ENCODE results near the gene FANCG. TPM values are rescaled to one million over a fixed set of nuclear protein-coding genes. Genes with fewer than 3 reads are reported as not detected.

Gene FANCG
- total RNA-seq, 1 experiment from 2014 or later: 87.1 TPM

DNA sequence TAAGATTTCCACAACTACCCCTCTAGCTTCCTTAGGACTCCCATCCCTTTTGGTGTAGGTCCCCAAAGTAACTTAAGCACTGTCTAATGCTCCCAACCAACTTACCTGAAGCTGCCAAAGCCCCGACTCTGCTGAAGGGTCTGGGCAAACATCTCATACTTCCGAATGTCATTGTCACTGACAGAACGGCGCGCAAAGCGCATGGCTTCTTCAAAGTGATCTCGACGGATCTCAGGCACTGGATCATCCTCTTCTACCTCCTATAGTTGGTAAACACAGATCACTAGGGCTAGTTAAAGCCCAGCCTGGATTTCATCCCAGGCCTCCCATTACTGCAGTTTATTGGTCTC lies 22.5 kb downstream of the FANCG start:
- no peaks in the 10 kb centered on the region for H3K27me3 ChIP-seq (ENCODE audit: control insufficient read depth, insufficient read depth, low read length)
- H3K4me3 ChIP-seq (ENCODE audit: insufficient read depth, low read depth, low read length): no peak overlapping the region
- peaks cover 60% of the 10 kb centered on the region for H3K36me3 ChIP-seq (replicated peaks; ENCODE audit: control insufficient read depth, insufficient read depth, low read length)
- DNase-seq: no peak

DNA sequence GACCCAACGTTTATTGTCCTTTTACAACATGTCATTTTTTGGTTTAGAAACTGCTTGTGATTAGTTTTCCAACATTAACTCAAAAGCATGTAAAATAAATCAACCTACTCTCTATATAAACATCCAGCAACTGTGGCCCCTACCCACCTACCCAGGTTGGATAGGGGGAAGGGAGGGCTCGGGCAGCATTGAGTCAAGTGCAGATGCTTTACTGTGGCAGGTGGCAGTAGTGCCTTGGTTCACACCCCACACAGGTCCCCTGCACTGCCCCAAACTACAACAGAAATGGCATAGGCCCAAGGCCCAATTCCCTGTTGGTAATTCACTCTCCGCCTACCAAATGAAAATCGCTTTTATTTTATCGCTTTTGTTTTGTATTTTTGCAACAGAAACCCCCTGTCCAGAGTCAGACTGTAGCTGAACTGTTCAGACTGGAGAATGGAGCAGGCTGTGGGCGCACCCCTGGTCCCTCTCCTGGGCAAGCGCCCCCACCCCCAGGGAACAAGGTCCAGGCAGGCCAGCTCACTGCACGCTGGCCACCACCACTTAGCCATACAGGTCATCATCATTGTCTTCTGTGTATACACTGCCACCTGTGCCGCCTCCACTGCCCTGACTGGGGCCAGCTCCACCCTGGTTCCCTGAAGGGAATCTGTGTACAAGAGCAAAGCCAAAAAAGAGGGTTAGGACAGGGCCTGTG lies 23.0 kb downstream of the FANCG start:
- H3K4me3 ChIP-seq (ENCODE audit: insufficient read depth, low read depth, low read length): no peak overlapping the region
- no peak for DNase-seq
- no peaks in the 10 kb centered on the region for H3K27me3 ChIP-seq (ENCODE audit: control insufficient read depth, insufficient read depth, low read length)
- H3K36me3 ChIP-seq (replicated peaks; ENCODE audit: control insufficient read depth, insufficient read depth, low read length): peaks cover 55% of the 10 kb centered on the region

DNA sequence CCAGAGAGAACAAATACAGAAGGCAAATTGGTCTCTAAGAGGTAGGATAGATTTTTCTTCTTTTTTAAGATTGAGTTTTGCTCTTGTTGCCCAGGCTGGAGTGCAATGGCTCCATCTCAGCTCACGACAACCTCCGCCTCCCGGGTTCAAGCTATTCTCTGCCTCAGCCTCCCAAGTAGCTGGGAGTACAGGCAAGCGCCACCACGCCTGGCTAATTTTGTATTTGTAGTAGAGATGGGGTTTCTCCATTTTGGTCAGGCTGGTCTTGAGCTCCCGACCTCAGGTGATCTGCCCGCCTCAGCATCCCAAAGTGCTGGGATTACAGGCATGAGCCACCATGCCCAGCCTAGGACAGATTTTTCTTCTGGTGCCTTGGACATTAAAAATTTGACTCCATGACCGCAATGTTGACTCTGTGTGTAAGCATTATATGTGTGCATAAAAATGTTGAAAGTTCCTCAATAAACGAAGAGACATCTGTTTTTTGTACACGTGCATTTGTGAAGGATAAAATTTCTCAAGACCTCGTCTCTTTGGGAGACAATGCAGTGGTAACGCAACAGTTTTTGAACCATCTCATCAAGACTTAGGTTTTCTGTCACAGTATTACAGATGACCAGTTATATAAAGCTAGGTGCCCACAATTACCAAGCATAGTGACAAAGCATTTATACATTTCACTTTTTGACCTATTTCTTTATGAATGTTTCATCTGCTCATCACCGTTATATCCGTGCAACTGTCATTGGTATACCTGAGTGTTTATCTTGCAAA lies 24.7 kb downstream of the FANCG start:
- Histone ChIP-seq H3K4me3 (ENCODE audit: insufficient read depth, low read depth, low read length) (no peak overlapping the region), H3K36me3 (replicated peaks; ENCODE audit: control insufficient read depth, insufficient read depth, low read length) (peaks cover 39% of the 10 kb centered on the region), H3K27me3 (ENCODE audit: control insufficient read depth, insufficient read depth, low read length) (no peaks in the 10 kb centered on the region)
- DNase-seq: no peak

DNA sequence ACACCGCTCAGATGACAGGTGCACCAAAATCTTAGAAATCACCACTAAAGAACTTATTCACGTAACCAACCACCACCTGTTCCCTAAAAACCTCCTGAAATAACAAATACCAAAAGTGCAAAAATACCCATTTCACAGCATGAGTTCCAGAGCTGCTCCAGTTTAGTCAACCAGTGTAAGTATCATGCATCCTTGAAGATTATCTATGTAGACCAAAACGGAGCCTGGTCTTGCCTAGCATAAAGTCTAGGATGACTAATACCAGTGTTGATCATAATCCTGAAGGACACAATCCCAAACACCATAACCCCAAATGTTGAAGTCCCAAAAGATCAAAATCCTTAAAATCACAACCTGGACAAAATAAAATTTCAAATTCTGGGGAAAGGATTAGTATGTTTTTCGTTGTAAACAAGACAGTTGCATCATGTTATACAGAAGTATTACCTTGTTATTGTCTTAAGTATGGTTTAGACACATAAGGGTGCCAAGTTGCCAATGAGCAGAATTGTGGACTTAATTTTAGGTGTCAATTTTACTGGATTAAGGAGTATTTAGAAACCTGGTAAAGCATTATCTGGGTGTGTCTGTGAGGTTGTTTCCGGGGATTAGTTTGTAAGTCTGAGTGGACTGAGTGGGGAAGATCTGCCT lies 25.4 kb downstream of the FANCG start:
- Histone ChIP-seq H3K36me3 (replicated peaks; ENCODE audit: control insufficient read depth, insufficient read depth, low read length) (peaks cover 32% of the 10 kb centered on the region), H3K27me3 (ENCODE audit: control insufficient read depth, insufficient read depth, low read length) (no peaks in the 10 kb centered on the region), H3K4me3 (ENCODE audit: insufficient read depth, low read depth, low read length) (no peak overlapping the region)
- DNase-seq: no peak

DNA sequence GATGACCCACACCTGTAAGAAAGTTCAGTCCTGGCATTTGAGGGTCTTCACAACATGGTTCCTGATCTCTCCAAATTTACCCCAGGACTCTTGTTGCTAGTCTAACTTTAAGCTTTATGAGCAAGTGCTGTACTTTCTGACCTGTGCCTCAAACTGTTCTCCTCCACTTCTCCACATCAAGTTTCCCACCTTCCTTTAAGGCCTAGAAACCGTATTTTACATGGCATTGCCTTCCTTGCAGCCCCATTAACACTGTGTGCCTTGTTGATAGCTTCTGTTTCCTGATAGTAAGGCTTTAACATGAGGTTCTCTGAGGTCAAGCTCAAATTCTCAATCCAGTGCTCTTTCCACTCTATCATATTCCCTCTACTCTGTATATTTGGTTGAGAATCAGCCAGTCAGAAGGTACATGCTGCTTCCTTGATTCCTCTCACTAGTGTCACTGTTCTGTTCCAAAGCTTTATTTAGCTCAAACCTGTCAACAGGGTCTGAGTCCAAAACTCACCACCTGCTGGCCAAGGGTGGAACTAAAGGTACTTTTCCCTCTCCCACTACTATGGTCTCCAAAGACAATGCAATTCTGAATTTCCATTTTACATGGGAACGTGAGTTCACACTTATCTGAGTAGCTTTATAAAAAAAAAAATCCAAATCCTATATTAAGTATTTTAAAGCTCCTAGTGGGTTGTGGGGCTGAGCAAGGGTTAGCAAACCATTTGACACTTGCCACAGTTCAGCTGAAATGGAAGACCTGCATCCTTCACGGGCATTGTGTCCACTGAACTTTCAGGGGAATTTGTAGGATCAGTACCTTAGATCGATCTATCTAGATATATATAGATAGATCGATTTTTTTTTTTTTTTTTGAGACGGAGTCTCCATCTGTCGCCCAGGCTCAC lies 28.4 kb downstream of the FANCG start:
- Histone ChIP-seq H3K27me3 (ENCODE audit: control insufficient read depth, insufficient read depth, low read length) (no peaks in the 10 kb centered on the region), H3K36me3 (replicated peaks; ENCODE audit: control insufficient read depth, insufficient read depth, low read length) (peaks cover 5% of the 10 kb centered on the region), H3K4me3 (ENCODE audit: insufficient read depth, low read depth, low read length) (no peak overlapping the region)
- DNase-seq: peak; percentile 67

DNA sequence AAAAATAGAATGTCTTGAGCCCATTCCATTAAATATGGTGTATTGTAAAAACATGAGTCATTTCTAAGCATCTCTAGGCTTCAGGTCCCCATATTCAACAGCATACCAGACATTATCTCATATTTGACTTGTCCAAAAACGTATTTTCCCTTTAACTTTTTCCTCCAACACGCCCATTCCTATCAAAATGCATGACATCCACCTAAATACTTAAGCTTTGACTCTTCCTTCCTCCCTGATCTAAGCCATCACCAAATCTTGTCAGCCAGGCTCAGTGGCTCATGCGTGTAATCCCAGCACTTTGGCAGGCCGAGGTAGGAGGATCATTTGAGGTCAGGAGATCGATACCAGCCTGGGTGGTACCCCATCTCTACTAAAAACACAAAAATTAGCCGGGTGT lies 31.2 kb downstream of the FANCG start:
- Histone ChIP-seq H3K27me3 (ENCODE audit: control insufficient read depth, insufficient read depth, low read length) (no peaks in the 10 kb centered on the region), H3K4me3 (ENCODE audit: insufficient read depth, low read depth, low read length) (no peak overlapping the region), H3K36me3 (replicated peaks; ENCODE audit: control insufficient read depth, insufficient read depth, low read length) (peaks cover 1% of the 10 kb centered on the region; the same call in 1 of the 2 replicates)
- DNase-seq: no peak

DNA sequence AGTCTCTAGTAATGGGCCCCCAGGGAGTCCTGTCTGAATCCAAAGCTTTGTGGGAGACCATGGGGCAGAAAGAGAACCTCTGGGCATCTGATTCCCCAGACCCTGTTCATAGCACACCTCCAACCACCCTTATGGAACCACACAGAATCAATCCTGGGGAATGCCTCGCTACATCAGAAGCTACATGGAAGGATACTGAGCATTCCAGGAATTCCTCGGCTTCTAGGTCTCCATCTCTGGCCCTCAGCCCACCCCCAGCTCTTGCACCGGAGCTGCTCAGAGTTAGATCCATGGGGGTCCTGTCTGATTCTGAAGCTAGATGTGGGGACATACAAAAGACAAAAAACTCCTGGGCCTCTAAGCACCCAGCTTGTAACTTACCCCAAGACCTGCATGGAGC lies 35.7 kb downstream of the FANCG start:
- Histone ChIP-seq H3K4me3 (ENCODE audit: insufficient read depth, low read depth, low read length) (no peak overlapping the region), H3K36me3 (replicated peaks; ENCODE audit: control insufficient read depth, insufficient read depth, low read length) (no peaks in the 10 kb centered on the region; the same call in 1 of the 2 replicates), H3K27me3 (ENCODE audit: control insufficient read depth, insufficient read depth, low read length) (no peaks in the 10 kb centered on the region)
- no peak for DNase-seq

DNA sequence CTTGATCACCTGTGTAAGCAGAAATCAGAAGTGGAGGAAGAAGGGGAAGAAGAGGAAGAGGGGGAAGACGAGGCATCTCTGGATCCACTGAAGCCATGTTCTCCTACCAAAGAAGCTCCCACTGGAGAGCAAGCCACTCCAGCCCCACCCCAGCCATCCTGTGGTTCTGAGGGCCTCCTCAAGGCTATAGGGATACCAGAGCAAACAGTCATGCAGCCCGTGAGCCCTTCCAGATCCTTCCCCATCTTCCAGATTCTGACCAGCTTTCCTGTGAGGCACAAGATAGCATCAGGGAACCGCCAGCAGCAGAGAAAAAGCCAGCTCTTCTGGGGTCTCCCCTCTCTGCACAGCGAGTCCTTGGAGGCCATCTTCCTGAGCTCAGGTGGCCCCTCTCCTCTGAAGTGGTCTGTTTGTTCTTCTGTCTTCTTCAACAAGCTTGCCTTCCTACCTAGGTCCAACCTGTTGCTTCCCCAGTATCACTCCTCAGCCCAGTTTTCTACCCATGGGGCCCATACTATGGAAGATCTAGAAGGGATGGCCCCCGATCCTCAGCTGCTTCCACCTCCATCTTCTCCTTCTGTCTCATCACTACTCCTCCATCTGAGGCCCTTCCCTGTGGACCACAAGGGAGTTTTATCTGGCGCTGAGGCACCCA lies 36.7 kb downstream of the FANCG start:
- no peaks in the 10 kb centered on the region for H3K27me3 ChIP-seq (ENCODE audit: control insufficient read depth, insufficient read depth, low read length)
- no peak for DNase-seq

DNA sequence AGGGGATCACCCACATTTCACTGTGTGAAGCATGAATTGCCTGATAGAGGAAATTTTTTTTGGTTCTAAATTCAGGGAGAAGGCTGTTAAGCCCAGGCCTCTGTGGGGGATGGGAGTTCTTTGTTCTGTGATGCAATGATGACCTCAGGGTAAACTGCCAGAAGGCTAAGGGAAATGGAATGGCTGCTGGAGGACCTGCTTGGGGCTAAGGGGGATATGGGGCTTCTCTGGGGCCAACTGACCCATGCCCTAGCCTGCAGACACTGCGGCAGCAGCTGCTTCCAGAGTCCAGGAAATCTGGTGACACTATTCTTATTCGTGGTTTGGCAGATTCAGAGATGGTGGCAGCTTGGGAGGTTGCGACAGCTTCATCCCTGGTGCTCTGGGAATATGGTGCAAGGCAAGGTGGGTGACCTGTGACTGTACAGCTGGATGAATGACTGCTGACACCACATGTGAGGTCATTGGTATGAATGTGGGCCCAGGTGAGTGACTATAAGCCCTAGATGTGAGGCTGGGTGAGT lies 37.6 kb downstream of the FANCG start:
- Histone ChIP-seq H3K36me3 (replicated peaks; ENCODE audit: control insufficient read depth, insufficient read depth, low read length) (no peaks in the 10 kb centered on the region; the same call in 1 of the 2 replicates), H3K4me3 (ENCODE audit: insufficient read depth, low read depth, low read length) (no peak overlapping the region), H3K27me3 (ENCODE audit: control insufficient read depth, insufficient read depth, low read length) (no peaks in the 10 kb centered on the region)
- no peak for DNase-seq

More for the DNA sequence above, 36.7 kb downstream of the FANCG start:
- Histone ChIP-seq H3K36me3 (replicated peaks; ENCODE audit: control insufficient read depth, insufficient read depth, low read length) (no peaks in the 10 kb centered on the region; the same call in 1 of the 2 replicates), H3K4me3 (ENCODE audit: insufficient read depth, low read depth, low read length) (no peak overlapping the region)

DNA sequence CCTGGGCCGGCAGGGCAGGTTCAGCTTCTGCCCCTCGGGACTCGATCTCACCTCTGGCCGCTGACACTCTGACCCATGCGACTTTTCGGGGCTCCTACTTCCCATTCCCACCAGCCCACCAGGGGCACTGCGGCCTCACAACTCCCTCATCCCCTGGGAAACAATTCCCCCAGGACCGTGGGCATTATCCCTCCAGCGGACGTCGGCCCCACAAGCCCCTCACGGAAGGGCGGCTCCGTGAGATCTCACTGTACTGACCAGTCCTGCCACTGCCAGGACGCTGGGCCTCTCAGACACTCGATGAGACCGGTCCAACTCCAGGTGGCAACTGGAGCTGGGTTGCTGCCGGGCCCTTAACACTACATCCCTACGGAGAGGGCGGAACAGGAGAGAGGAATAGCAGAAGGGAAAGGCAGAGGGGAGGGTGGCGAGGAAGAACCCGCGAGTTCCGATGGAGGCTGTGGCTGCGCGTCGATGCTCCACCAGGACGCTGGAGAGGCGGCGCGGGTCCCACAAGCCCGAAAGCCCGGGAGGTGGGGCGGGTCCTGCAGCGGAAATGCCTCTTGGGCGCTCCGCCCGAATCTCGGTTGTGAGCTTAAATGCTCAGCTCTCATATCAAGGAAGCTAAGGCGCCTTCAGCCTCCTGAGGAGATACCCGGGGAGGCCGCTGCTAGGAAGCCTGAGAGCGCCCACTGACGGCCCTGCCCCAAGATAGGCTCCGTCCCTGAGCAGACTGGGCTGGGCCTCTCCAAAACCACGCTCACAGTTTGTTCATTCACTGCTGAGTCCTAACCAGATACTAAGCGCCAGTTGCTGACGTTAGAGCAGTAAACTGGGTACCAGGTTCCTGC lies 43.7 kb downstream of the FANCG start:
- DNase-seq: peak; percentile 53
- Histone ChIP-seq H3K36me3 (replicated peaks; ENCODE audit: control insufficient read depth, insufficient read depth, low read length) (no peaks in the 10 kb centered on the region), H3K27me3 (ENCODE audit: control insufficient read depth, insufficient read depth, low read length) (no peaks in the 10 kb centered on the region), H3K4me3 (ENCODE audit: insufficient read depth, low read depth, low read length) (peak overlapping the region; percentile 23; the same call in 1 of the 2 replicates)

DNA sequence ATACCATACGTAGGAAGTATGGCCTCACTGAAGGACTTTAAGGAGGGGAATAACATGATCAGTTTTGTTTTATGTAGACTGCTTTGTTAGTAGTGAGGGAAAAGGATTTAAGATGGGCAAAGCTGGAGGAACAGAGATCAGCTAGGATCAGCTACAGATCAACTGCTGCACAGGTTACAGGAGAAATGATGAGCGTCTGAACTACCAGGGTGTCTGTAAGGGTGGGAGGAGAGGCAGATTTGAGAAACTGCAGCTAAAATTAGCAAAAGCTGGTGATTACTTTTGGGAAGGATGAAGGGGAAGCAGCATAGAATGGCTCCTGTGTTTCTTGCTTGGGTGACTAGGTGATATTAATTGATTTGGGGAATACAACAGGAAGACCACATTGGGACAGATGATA lies 46.6 kb downstream of the FANCG start:
- no peak overlapping the region for H3K4me3 ChIP-seq (ENCODE audit: insufficient read depth, low read depth, low read length)
- H3K36me3 ChIP-seq (replicated peaks; ENCODE audit: control insufficient read depth, insufficient read depth, low read length): no peaks in the 10 kb centered on the region
- no peak for DNase-seq
- H3K27me3 ChIP-seq (ENCODE audit: control insufficient read depth, insufficient read depth, low read length): no peaks in the 10 kb centered on the region

DNA sequence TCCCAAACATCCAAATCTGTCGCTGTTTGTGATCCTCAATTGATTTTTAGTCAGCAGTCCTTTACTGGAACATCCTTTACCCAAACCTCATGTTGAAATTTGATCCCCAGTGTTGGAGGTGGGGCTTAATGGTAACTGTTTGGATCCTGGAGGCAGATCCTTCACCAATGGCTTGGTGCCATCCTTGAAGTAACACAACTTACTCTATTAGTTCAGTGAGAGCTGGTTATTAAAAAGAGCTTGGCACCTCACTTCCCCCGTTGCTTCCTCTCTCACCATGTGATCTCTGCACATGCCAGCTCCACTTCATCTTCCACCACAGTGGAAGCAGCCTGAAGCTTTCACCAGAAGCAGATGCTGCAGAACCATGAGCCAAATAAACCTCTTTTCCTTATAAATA lies 49.9 kb downstream of the FANCG start:
- Histone ChIP-seq H3K36me3 (replicated peaks; ENCODE audit: control insufficient read depth, insufficient read depth, low read length) (no peaks in the 10 kb centered on the region), H3K27me3 (ENCODE audit: control insufficient read depth, insufficient read depth, low read length) (no peaks in the 10 kb centered on the region)
- no peak for DNase-seq

DNA sequence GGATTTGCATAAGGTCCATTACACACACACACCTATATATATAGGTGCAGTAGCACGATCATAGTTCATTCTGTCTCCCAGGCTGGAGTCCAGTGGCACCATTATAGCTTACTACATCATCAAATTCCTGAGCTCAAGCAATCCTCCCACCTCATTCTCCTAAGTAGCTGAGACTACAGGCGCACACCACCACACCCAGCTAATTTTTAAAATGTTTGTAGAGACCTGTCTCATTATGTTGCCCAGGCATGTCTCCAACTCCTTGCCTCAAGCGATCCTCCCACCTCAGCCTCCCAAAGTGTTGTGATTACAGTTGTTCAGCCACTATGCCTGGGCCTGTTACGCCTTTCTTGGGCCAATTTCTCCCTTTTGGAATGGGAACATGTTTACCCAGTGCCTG lies 50.5 kb downstream of the FANCG start:
- Histone ChIP-seq H3K27me3 (ENCODE audit: control insufficient read depth, insufficient read depth, low read length) (no peaks in the 10 kb centered on the region), H3K4me3 (ENCODE audit: insufficient read depth, low read depth, low read length) (no peak overlapping the region), H3K36me3 (replicated peaks; ENCODE audit: control insufficient read depth, insufficient read depth, low read length) (no peaks in the 10 kb centered on the region)
- no peak for DNase-seq

More for the DNA sequence above, 49.9 kb downstream of the FANCG start:
- no peak overlapping the region for H3K4me3 ChIP-seq (ENCODE audit: insufficient read depth, low read depth, low read length)
